ENCODE measurements around the gene CRYBG1.
"Not testable (repeated sequence)": the region's sequence is repeated elsewhere in the genome, so short reads cannot be mapped to it uniquely, and the experiment has no call there.

Gene CRYBG1

DNA sequence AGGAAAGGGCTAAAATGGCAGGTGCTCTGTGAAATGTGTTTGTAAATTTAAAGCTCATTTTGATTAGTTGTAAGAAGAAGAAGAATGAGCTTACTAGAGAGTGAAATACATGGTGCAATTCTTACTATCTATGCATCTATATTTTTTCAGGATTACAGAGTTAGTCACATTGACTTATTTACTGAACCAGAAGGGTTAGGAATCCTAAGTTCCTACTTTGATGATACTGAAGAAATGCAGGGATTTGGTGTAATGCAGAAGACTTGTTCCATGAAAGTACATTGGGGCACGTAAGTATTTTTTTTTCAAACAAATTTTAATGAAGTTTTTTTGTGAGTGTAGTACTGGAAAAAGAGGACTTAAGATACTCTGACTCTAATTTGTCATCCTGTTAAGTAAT, 169.5 kb downstream of the CRYBG1 start:
- DNase-seq = no peak

GRCh38 chr6:106530502-106530901, 170.0 kb downstream of the CRYBG1 start:
- no peak for DNase-seq

DNA sequence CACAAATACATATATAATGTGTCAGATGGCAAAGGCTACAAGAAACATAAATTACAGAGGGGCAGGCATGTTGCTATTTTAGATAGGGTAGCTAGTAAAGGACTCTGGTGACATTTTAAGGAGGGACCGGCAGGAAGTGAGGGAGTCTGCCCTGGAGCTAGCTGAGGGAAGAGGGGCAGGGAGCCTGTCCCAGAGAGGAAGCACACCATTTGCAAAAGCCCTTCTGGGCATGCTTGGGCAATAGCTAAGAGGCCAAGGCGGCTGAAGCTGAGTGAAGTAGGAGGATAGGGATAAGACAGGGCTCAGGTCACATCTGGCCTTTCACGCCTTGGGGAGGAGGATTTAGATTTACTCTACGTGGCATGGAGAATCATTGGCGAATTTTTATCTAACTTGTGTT, 172.5 kb downstream of the CRYBG1 start:
- DNase-seq = no peak

GRCh38 chr6:106534004-106534403, 173.5 kb downstream of the CRYBG1 start:
- DNase-seq = no peak

DNA sequence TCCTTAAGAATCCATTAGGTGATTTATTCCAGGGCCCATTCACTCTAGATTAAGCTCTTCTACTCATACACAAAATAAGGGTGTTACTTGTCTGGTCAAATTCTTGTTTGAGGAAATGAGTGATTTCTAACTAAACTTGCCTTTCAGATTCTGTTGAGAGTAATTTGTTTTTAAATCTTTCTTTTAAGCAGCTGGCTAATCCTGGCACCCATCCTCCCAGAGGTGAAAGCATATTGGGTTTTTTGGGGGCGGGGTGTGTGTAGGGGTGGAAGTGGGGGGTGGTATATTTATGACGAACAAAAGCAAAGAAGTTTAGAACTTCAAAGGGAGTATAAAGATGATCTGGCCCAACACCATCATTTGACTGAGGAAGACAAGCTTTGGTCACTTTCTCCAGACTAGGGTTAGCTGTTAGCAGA, 174.1 kb downstream of the CRYBG1 start:
- no peak for DNase-seq

DNA sequence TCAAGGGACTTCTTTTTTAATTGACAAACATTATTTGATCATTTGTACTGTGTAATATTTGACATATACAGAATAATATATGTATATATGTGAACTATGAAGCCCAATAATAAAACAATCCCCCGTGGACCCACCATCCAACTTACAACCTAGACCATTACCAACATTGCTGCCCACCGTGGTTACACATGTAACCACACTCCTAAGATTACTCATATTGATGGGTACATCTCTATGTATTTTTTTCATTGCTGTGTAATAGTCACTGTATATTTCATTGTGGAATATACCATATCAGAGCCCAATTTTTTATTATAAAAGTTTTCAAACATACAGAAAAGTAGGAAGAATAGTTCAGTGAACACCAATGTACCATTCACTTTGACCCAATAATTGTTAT, 174.5 kb downstream of the CRYBG1 start:
- DNase-seq = no peak

- no peak for DNase-seq
Measured at GRCh38 chr6:106536357-106536756, 175.8 kb downstream of the CRYBG1 start.

DNA sequence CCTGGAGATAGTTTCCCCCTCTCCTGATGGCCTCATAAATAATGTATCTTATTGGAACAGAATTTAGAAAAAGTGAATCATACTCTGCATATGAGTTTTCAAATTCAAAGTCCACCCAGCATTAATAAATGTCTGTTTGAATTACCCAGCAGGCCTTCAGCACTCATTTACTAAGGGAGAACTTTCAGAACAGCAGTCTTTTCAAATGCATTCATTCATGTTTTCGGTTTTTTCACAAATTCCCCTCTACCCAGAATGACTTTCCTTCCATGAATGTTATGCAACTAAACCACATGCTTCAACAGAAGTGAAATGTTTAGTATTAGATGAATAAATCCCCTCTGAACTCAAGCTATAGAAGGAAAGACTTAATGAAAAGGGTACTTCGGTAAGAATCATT, 176.3 kb downstream of the CRYBG1 start:
- no peak for DNase-seq

- DNase-seq = no peak
Measured at GRCh38 chr6:106537662-106538061, 177.1 kb downstream of the CRYBG1 start.

- DNase-seq = no peak
Measured at GRCh38 chr6:106538145-106538544, 177.6 kb downstream of the CRYBG1 start.

DNA sequence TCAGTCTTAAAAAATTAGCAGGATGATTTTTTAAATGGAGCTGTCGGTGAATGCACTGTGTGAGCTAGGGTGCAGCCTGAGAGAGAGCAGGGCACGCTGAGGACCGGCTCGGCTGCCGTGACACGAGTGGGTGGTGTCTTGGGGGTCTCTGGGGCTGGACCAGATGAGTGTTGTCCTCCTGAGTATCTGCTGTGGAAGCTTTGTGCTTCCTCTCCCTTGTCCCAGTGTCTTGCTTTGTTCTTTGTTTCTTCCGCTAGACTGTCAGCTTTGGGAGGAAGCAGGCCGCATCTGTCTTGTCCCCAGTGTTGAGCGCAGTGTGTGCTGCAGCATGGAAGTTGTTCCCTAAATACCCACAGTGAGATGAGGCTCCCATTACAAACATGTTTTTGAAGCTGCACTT, 179.4 kb downstream of the CRYBG1 start:
- no peak for DNase-seq

DNA sequence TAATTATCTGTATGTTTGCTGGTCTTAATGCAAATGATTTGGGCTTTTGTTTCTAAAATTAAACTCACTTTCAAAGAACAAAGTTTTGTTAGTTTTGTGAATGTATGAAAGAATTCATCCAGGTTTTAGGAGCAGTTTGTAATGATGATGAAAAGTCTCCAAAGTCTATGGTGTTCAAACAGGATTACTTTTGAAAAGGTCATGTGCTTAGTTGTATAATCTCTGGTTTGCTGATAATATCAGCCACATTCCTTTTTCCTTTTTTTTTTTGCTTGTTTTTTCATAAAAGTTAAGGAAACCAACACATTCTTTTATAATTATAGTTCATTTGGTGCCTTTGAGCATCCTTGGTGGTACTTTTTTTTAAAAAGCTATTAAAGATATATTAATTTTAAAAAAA, 179.9 kb downstream of the CRYBG1 start:
- DNase-seq = no peak

DNA sequence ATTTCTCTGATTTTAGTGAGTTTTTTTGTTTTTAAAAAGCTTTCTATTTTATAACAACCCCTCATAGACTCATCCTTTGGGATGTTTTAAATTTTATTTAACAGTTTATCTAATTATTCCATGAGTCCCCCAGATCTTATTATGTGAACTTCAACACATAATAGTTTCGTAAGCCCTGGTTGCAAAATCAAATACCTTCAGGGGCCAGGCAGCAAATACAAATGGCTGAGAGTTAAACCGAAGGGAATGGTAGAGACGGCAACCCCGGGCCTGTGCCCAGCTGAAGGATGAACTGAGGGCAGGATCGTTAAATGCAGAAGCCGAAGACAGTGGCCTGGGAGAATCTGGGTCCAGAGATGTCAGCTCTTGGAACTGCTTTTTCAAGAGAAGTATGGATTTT, 180.4 kb downstream of the CRYBG1 start:
- DNase-seq = no peak

DNA sequence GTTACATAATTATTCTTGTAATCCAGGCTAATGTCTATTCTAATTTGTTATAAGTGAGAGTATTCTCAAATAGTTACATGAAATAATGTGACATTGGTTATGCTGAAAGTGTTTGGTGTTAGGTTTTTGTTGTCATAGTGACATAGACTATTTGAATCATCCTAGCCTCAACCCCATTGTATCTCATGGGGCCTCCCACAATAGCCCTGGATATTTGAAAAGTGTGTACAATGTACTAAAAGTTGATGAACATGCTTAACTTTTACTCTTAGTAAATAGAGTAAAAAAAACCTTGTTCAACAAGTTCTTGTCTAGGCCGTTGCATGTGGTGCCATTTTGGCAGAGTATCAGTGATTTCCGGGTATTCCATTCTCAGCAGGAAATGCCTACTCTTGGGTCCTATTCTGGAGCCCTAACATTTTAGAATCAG, 185.8 kb downstream of the CRYBG1 start:
- DNase-seq = no peak

- peak; percentile 32 for DNase-seq
Measured at GRCh38 chr6:106546691-106547414, 186.3 kb downstream of the CRYBG1 start.

- peak; percentile 39 for DNase-seq
Measured at GRCh38 chr6:106547601-106548453, 187.3 kb downstream of the CRYBG1 start.

DNA sequence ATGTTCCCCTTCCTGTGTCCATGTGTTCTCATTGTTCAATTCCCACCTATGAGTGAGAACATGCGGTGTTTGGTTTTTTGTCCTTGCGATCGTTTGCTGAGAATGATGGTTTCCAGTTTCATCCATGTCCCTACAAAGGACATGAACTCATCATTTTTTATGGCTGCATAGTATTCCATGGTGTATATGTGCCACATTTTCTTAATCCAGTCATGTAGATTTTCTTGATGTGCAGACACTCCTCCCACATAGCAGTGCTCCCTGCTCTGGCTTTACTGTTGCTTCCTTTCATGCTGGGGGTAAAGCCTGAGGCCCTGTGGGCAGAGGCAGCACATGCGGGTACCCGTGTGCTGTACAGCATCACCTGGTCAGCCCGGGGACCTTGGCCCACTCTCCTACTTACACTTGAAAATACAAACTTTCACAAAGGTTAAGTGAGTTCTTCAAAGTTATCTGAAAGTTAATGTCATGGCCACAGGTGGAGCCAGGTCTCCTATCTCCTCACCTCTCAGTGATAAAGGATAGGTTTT, 188.5 kb downstream of the CRYBG1 start:
- not testable (repeated sequence) for DNase-seq

DNA sequence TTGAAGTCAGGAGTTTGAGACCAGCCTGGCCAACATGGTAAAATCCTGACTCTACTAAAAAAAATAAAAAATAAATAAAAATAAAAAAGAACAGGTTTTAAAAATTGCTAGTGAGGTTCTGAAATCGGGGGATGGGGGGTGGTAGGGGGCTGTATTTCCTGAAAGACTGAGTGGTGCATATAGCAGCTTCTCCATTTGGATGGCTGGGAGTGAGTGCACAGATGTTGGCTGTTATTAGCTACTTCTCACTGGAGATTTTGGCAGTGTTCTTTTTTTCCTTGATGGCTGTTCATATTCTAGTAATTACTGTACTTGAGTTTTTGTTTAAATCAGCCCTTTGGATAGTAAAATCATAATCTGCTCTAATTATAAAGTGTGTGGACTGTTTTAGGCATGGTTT, 189.0 kb downstream of the CRYBG1 start:
- no peak for DNase-seq

DNA sequence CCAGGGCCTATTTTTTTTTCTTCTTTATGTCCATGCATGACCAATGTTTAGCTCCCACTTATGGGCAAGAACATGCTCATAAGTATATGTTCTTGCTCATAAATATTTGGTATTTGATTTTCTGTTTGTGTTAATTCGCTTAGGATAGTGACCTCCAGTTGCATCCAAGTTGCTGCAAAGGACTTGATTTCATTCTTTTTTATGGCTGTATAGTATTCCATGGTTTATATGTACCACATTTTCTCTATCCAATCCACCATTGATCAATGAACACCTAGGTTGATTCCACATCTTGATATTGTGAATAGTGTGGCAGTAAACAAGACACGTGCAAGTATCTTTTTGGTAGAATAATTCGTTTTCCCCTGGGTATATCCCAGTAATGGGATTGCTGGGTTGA, 190.6 kb downstream of the CRYBG1 start:
- DNase-seq = no peak

GRCh38 chr6:106553440-106553839, 192.9 kb downstream of the CRYBG1 start:
- no peak for DNase-seq

DNA sequence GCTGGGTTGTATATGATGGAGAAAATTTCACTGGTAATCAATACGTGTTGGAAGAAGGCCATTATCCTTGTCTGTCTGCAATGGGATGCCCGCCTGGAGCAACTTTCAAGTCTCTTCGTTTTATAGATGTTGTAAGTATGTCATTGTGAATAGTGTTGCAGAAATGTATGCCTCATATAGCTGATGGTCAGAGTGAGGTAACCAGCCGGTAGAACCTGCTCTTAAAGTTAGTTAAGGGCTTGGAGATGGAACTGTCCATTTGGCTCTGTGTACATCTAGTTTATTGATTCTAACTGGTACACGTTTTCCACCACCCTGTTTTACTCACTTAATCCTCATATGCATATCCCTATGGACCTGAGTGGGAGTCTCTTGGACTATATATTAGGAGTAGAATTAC, 195.2 kb downstream of the CRYBG1 start:
- no peak for DNase-seq

- peak; percentile 60 for DNase-seq
Measured at GRCh38 chr6:106556368-106556960, 195.9 kb downstream of the CRYBG1 start.

- no peak for DNase-seq
Measured at GRCh38 chr6:106557837-106558236, 197.3 kb downstream of the CRYBG1 start.

DNA sequence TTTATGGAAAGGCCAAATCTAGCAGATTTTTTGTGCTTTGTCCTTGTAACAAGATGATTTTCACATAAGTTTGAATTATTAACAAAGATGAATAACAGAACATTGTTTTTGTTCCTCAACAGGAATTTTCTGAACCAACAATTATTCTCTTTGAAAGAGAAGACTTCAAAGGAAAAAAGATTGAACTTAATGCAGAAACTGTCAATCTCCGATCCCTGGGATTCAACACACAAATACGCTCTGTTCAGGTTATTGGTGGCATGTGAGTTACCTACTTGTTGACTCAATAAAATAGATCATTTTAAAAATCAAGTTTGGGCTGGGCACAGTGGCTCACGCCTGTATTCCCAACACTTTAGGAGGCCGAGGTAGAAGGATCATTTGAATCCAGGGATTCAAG, 197.8 kb downstream of the CRYBG1 start:
- no peak for DNase-seq
